HG02678 (cell line): ENCODE results near the gene DCLK1.

ENCODE experiments used
- ATAC-seq: cut with Tn5 transposase; IDR thresholded peaks from one replicate; pipeline ENCODE4 v1.9.1; 2021; ENCODE audit warnings: mild to moderate bottlenecking, moderate library complexity; ENCODE audit not compliant: unreplicated experiment

DCLK1 gene

DNA sequence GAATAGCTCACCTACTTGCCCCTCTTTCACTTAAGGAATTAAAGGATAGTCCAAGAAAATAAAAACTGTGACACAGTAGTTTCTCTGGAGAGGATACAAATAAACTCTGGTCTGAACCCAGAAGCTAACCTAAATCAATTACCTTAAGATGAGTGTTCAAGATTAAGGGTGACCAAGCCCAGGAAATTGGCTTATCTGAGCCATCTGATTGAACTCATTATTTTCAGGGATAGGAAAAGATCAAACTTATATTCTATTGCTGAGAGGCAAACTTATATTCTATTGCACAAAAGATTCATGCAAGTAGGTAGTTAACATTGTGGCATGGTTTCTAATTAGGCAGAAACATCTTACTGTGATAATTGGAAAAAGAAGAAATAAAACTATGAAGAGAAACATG is 175.1 kb downstream of the DCLK1 start:
- ATAC-seq = no peak

DNA sequence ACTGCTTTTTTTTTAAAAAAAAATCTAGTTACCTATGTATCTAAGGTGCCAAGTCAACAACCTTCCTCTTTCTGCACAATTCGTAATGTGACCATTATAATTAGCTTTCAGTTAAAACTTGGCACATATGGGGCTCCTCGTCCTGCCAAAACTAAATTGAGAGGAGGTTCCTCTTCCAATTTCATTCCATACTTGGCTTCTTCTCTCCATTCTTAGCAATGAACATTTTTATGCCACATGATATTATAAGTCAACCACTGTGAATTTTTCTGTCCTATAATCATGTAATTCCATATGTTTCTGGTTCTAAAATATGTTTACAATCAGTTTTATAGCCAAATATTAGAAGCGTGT is 177.0 kb downstream of the DCLK1 start:
- ATAC-seq = no peak

DNA sequence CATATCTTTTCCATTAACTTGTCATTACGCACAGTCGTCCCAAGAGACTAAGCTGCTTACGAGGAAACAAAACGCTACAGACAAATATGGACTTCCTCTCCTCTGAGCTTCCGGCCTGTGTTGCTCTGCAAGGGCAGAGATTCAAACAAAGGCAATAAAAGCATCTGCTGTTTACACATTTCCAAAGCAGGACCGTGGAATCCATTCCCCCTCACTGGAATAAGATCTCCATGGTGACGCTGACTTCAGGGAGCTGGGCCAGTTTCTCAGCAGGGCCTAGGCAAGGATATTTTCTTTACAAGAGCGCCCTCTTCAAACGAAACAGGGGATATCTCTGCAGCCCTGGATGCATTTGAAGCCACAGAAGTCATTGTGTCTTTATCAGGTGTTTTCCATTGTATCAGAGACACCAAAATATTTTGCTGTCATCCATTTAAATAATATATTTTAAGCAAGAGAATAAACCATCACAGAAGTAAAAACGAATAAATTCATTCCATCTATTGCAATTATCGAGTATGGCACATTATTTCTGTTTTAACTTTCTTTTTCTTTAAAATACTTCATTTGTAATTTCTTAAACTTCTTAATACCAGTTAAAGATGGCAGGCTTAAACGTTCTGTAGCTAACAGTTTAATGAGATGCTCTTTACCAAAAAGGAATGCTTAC is 177.5 kb downstream of the DCLK1 start:
- ATAC-seq = no peak

DNA sequence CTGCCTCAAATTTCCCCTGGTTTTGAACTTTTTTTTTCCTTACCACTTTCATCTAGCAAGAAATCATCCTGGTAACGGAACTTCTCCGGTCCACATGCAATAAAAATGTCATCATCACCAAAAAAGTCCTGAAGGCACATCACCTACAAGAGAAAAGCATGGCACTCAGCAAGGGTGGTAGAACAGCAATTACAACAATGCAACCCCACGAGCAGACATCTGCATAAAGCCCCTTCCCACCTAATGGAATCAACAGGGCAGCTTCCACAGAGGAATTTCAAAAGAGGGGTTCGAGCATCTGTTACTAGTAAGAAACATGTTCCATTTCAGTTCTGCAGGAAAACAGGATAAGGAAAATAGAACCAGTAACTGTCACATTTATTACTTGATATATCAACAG is 183.9 kb downstream of the DCLK1 start:
- ATAC-seq = no peak

DNA sequence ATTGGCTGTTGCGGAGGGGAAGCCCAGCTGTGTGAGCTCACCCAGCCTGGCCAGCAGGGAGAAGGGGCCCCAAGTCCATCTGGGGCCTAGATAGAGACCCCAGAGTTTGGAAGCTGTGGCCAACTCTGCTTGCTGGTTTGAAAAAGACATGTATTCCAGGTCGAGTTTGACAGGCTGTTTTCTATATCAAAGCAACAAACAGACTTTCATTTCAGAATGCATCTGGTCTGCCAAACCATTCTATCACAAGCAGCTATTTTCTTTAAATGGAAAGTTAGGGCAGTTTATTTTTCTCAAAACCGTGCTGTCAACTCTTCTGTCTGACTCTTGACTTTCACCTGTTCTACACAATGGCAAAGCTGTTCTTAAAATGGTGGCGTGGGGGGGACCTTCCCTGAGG is 185.8 kb downstream of the DCLK1 start:
- no peak for ATAC-seq

DNA sequence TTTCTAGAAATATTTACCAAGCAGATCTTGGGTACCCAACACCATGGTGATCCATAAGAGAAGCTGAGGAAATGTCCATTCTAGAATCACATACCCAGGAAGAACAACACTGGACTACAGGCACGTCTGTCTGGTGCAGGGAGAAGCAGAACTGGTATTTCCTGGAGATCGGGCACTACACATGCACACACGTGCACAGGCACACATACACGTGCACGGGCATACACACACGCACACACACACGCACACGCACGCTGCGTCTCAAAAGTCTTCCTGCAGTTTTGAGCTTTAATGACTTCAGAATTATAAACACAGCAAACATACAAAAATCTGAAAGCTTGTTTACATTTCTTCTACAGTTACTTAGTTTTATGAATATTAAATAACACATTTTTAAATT is 189.8 kb downstream of the DCLK1 start:
- ATAC-seq = no peak

DNA sequence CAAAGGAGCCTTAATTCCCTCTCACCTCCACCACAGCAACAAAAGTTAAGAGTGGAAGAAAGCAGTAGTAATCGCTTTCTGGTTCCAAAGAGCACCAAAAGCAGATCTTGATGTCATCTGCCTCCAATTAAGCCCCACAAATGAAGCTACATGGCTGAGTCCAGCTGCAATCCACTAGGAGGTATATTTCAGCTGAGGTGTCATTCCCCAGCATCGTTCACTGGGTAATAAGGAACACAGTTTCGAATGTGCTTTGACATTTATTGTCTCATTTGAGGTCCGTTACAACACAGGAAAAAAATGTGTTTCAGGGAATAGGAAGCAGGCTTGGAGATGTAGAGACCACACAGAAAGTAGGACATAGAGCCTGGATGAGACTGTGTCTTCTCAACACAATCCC is 190.4 kb downstream of the DCLK1 start:
- no peak for ATAC-seq

DNA sequence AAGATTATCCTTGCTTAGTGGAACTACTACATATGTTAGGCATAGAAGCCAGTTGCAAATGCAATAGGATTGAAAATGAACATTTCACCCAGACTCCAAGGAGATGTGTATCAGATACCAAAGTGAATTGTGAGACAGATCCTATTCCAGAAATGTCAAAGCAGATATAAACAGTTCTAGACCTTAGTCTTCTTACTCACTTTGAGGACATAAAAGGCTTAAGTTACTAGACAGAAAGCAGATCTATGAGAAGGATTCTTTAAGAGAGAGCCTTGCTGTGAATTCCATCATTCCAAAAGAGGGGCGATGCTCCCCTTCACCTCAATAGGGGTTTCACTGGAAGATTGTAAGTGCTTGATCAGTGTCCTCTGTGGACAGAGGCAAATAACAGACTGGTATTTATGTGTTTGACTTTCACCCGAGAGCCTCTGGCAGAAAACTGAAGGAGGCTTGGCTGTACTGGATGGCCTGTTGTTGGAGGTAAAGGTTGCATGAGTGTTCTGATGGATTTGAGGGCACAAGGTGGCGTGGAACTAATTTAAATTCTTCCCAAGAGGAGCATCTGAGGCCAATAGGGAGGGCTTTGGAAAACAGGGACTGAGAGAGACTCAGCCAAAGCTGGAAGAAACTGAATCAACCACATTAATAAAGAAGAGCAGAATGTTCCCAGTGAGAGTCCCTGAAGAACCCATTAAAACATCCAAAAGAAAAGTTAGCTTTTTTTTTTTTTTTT is 194.8 kb downstream of the DCLK1 start:
- no peak for ATAC-seq

DNA sequence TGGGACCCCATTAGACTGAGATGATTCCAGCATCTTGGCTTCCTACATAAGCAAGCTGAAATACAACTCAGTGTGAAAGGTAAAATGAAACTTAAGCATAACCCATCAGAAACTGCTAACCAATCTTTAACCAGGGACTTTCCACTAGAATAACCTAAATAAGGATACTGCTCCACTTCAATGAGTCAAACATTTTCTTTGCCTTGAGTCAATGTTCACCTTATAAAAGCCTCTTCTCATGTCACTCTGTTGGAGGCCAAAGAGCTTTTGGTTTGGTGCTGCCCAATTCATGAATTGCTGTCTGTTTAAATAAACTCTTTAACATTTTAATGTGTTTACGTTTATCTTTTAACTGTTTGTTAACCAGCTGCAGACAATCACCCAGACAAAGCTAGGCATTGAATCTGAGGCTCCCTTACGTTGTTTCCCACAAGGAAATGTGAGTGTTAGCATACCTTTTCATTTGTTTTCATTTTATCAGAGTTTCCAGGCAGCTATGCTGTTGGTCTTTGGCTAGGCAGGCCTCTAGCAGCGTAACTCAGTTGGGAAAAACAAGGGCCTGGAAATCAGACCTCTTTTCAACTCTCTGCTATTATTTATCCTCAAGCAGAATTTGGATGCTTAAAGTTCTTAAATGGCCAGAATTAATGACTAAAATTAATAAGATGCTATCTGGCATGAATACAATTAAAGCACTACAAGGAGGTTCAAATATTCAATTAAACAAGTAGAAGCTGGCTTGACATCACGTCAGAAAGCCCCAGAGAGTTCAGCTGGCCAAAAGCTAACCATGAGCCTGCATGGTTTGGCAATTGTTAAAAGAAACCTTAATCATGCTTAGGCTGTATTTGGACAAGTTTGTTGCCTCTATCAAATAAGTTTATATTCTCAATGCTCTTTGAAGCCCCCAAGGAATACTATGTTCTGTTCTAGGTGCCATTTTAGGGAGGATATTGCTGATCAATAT is 200.2 kb downstream of the DCLK1 start:
- peak; percentile 78 for ATAC-seq

DNA sequence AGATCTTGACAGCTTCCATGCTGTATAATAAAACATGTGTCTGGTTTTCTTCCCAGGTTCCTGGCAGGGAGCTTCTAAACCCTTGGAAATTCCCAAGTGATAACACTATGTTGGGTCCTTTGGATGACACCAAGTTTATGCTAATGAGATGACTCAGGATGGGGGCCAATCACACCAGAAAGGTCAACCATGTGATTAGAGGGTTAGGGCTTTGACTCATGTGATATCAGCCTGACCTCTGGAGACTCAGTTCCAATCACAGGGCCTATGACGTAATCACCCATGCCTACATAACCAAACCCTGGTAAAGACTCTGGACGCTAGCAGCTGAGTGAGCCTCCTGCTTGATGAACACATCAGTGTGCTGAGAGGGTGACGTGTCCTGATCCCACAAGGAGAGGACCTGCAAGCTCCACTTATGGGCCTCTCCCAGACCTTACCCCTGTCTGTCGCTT is 203.6 kb downstream of the DCLK1 start:
- ATAC-seq = no peak

DNA sequence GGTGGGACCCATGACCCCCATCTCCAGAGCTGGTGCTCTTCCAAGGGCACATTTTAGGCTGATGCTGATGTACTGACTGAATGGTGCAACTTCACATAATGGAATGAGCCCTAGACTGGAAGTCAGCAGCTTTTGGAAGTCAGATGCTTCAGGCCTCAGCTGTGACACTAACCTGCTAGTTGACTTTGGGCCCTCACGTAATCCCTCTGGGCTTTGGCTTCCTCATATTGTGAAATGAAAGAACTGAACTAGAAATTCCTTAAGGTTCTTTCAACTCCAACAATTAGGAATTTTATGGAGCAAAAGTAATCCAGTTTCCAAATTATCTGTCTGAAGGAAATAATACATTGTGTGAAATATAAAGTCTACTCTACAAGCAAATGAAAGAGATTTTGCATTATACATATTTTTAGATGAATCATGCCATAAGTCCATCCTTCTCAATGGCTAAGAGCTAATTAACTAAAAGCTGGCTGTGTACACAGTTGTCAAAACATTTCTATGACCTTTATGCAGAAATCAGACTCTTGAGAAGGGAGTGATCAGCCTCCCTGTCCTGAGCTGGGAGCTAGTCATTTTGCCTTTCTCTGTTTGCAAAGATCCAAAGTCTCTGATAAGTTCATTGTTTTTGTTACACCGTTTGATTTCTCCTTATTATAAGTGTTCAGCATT is 204.2 kb downstream of the DCLK1 start:
- ATAC-seq = no peak

DNA sequence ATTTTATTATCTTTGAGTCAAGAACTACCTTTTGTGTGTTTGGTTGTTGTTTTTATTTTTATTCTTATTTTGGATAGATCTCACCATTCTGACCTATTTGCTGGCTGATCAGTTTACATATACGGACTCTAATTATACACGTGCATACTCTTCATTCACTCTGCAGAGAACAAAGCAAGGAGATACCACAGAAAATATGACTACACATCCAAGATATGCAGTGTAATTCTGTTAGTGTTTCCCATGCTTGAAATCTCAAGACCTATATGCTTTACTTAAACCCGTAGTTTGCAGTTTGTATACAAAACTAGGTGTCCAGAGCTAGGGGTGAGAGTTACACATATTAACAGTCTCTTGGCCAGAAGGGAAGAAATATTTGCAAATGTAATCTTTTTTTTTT is 205.5 kb downstream of the DCLK1 start:
- ATAC-seq = no peak

DNA sequence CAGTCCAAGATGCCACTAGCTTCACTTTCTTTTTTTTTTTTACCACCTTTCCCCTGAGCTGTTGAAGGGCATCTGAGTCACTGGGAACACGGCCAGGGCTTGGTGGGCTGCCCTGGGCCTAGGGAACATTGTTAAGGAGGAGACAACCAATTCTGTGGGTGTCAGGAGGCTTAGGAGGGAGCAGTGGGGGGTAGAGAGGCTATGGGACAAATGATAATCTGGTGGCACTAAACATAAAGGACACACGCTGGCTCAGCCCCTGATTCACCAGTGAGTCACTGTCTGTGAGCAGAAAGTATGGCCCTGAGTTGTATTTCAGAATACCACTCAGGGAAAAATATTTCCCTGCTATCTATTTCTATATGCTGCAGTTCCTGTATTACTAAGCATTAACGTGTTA is 207.8 kb downstream of the DCLK1 start:
- ATAC-seq = no peak

DNA sequence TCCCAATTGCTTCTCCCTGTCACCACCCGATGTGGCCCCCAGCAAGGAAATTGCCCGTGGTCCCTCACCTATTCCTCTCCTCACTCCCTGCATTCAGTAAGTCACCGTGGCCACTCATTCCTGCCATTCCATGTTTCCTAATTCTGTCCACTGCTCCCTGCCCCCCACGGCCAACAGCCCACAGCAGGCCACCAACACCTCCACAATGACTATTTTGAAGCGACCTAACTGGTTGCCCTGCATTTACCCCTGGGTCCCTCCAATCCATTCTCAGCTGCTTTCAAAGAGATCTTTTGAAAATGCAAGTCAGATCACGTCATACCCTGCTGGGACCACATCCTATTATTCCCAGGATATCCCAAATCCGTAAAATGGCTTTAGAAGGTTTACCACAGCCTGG is 210.4 kb downstream of the DCLK1 start:
- no peak for ATAC-seq

DNA sequence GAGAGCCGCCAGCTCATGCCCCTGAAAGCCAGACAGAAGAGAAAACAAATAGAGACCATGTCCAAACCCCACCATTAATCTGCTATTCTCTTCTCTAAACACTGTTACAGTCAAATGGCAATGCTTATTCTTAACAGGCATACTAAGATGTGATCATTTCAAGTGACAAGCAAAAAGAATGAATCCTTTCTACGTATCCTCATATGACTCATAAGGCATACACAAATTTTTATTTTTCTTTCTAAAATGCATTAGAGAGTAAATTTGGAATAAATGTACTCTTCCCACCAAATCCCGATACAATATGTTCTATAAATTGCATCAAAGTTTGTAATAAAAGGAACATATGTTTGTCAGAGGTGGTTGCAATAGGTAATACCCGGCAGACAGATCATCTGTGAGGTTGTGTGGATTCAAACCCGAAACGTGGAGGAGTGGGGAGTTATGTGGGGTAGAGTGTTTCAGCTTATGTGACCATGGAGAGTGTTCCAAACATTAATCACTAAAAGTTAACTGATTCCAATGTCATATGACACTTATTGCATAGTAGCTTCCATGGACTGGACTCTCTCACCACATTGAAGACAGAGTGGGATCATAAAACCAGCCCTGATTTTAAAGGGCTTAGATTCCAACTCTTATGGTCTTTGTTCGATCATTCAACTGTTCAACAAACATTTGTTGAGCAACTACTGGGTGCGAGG is 213.1 kb downstream of the DCLK1 start:
- no peak for ATAC-seq

DNA sequence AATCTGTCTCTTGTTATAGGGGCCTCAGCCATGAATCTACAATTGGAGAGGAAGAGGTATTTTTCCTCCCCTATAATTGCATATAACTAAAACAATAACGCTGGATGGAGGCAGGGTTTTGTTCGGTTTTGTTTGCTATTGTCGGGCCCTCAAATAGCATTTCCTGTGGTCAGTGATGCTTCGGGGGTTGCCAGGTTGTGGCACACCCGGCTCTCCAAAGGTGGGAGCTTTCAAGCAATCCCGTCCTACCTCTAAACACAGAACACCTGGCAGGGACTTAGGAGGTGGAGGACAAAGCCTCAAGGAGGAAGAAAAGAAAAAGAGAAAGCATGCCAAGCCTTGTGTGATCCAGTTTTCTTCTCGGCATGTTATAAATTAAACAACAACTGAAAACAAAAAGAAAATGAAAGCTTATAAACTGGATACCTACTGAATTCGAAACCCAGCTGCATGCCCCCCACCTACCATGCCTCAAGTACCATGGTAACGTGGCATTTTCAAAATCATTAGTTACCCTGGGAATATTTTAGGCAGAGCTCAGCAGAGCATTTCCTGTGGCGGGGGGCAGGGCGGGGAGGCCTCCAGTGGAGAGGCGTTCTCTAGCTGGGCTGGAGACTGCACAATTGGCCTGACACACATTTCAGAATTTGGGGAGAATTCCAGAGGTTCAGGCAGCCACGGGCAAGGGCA is 213.8 kb downstream of the DCLK1 start:
- peak; percentile 62 for ATAC-seq

DNA sequence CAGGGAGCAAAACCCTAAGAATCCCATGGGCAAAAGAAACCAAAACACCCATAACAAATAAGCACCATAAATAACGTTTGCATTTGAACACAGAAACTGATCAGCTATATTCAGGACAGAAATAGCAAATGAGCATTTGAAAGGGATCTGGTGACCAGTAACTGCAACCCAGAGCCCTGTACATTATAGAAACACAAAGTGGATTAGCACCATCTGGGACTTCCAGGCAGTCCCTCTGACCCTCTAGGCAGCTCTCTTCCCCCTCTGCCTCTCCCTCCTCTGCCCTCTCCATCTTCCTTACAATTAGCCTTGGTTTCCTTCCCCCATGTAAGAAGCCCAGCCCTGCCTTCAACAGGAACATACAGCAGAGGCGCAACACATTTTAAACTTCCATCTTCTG is 215.0 kb downstream of the DCLK1 start:
- ATAC-seq = no peak

DNA sequence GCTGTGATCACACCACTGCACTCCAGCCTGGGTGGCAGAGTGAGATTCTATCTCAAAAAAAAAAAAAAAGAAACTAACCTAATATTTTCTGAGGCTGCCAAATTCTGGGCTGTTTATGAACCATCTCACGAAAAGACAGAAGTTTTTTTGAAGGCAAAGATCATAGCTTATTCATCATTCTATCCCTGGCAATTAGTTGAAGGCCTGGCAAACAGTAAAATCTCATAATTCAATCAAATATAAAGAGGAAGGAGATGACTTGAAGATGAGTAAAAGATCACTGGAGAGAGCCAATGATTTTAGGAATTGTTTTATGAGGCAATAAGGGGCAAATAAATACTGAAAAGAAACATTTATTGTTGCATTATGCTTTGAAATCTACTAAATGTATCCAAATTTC is 216.5 kb downstream of the DCLK1 start:
- no peak for ATAC-seq

DNA sequence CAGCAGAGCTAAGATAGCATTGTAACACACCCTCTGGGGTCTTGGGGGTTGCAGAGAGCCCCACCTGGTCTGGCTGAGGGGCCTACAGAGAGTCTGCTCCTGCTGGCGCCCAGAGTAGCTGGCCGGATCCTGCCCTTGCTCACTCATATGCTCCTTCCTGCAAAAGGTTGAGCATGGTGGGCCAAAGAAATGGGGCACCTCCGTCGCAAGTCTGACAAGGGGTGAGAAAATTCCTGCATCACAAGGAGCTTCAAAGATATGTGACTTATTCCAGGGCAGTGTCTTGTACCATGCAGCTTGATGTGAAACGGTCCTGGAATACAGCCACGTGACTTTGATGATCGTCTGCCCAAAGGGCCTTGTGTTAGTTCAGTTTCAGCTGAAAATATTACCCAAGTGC is 218.3 kb downstream of the DCLK1 start:
- no peak for ATAC-seq
